ENCODE measurements around the gene MORC3.
"Not testable (repeated sequence)": the region's sequence is repeated elsewhere in the genome, so short reads cannot be mapped to it uniquely, and the experiment has no call there.

The MORC3 gene

DNA sequence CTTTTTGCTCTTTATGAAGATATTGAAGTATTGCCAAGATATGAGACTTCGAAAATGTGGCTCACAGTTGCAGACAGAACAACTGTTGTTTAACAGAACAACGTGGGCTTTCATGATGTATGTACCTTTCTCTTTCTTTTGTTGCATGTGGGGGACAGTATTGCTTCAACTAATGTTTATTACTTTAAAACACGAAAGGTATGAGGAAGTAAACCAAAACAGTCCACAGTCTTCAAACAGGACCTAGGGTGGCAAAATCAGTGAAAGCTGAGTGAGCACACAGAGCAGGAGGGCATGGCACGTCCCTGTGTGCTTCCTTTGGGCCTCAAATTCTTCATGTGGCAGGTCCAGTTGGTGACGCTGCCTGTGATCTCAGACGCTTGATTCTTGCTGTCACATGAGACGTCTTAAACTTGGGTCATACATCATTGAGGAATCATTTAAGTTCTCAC lies 57.4 kb downstream of the MORC3 start:
- DNase-seq (ENCODE audit: insufficient read length, low spot score) (no peak), FAIRE-seq (no peak)
- TF ChIP-seq, protein P1, sequence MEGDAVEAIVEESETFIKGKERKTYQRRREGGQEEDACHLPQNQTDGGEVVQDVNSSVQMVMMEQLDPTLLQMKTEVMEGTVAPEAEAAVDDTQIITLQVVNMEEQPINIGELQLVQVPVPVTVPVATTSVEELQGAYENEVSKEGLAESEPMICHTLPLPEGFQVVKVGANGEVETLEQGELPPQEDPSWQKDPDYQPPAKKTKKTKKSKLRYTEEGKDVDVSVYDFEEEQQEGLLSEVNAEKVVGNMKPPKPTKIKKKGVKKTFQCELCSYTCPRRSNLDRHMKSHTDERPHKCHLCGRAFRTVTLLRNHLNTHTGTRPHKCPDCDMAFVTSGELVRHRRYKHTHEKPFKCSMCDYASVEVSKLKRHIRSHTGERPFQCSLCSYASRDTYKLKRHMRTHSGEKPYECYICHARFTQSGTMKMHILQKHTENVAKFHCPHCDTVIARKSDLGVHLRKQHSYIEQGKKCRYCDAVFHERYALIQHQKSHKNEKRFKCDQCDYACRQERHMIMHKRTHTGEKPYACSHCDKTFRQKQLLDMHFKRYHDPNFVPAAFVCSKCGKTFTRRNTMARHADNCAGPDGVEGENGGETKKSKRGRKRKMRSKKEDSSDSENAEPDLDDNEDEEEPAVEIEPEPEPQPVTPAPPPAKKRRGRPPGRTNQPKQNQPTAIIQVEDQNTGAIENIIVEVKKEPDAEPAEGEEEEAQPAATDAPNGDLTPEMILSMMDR (IDR thresholded peaks at IDR 0.05; ENCODE audit: insufficient read depth, missing control alignments) = no peak

GRCh38 chr21:36379251-36379650 lies 59.3 kb downstream of the MORC3 start:
- TF ChIP-seq, protein P1 (IDR thresholded peaks at IDR 0.05; ENCODE audit: insufficient read depth, missing control alignments) = no peak
- no peak for DNase-seq (ENCODE audit: insufficient read length, low spot score)
- no peak for FAIRE-seq

GRCh38 chr21:36381841-36382589 lies 62.0 kb downstream of the MORC3 start:
- DNase-seq (ENCODE audit: insufficient read length, low spot score) (no peak), FAIRE-seq (no peak)
- TF ChIP-seq, protein P1 (IDR thresholded peaks at IDR 0.05; ENCODE audit: insufficient read depth, missing control alignments) = no peak

DNA sequence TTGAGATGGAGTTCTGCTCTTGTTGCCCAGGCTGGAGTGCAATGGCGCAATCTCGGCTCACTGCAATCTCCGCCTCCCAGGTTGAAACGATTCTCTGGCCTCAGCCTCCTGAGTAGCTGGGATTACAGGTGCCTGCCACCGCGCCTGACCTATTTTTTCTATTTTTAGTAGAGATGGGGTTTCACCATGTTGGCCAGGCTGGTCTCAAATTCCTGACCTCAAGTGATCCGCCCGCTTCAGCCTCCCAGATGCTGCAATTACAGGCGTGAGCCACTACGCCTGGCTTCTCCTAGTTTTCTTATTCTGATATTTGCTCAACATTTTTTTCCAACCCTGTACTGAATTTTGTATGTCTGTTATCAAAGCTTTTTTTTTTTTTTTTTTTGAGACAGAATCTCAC lies 62.7 kb downstream of the MORC3 start:
- not testable (repeated sequence) for DNase-seq (ENCODE audit: insufficient read length, low spot score); FAIRE-seq

GRCh38 chr21:36384885-36385232 lies 64.9 kb downstream of the MORC3 start:
- TF ChIP-seq, protein P1 (IDR thresholded peaks at IDR 0.05; ENCODE audit: insufficient read depth, missing control alignments) = no peak
- FAIRE-seq (no peak), DNase-seq (ENCODE audit: insufficient read length, low spot score) (no peak)

- TF ChIP-seq, protein P1 (IDR thresholded peaks at IDR 0.05; ENCODE audit: insufficient read depth, missing control alignments) = no peak
- FAIRE-seq = no peak
- peak; percentile 78 for DNase-seq (ENCODE audit: insufficient read length, low spot score)
Measured at GRCh38 chr21:36385233-36386030, 65.4 kb downstream of the MORC3 start, which contains the start of gene CHAF1B. Gene CHAF1B (plus strand): TSS chr21:36385392. CDS start chr21:36386137, 745 bp downstream.

DNA sequence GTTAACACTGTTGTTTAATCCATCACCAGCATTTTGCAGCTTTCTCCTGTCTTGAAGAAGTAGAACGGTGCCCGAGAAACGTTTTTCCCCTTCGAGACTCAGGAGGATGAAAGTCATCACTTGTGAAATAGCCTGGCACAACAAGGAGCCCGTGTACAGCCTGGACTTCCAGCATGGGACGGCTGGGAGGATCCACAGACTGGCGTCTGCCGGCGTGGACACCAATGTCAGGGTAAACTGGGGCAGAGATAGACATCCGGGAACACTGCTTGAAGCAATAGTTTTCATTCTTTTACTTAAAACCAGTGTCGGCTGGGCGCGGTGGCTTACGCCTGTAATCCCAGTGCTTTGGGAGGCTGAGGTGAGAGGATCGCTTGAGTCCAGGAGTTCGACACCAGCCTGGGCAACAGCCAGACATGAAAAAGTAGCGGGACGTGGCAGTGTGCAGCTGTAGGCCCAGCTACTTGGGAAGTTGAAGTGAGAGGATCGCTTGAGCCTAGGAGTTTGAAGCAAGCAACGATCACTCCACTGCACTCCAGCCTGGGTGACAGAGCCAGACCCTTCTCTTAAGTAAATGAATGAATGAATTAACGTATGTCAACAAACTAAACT lies 66.1 kb downstream of the MORC3 start:
- DNase-seq (ENCODE audit: insufficient read length, low spot score) = no peak
- no peak for FAIRE-seq
- TF ChIP-seq, protein P1 (IDR thresholded peaks at IDR 0.05; ENCODE audit: insufficient read depth, missing control alignments) = no peak

All from D721Med (cell line).